Subcutaneous preadipocyte (primary cell): ENCODE results near the gene SEMA3C. TPM values are rescaled to one million over a fixed set of nuclear protein-coding genes. Genes with fewer than 3 reads are reported as not detected.

Experiments
- total RNA-seq: library from RNA; depleted of rRNA; stranded (reverse); fragments of >200 nt; gene quantifications from 2 replicates; pipeline ENCODE4 v1.2.3, GENCODE V29; 2012

The SEMA3C gene
- 118 and 191 TPM in 2 replicates for total RNA-seq

GRCh38 chr7:80918909-80919721 is at the start of gene SEMA3C:
Gene SEMA3C, minus strand, starts transcription at chr7:80919051. Its CDS starts 2,270 bp downstream, at chr7:80916781.

